ENCODE measurements around the gene TMEM38B. TPM values are rescaled to one million over a fixed set of nuclear protein-coding genes. Genes with fewer than 3 reads are reported as not detected.
A peak's percentile ranks its signal among the peaks of the same experiment; 100 is the strongest.

Gene TMEM38B
- 7.6 and 8.5 TPM in 2 replicates for polyA plus RNA-seq (2014; cell fraction: cytosol; rRNA removed)
- 3.1 and 5.4 TPM in 2 replicates for polyA plus RNA-seq (2014; cell fraction: nucleus; rRNA removed)

- peak; percentile 67 for DNase-seq (ENCODE audit: low spot score)
Observed at GRCh38 chr9:105694190-105694847, at the start of gene TMEM38B. Gene TMEM38B, plus strand, starts transcription at chr9:105694541. Its CDS starts 120 bp downstream, at chr9:105694661.

DNA sequence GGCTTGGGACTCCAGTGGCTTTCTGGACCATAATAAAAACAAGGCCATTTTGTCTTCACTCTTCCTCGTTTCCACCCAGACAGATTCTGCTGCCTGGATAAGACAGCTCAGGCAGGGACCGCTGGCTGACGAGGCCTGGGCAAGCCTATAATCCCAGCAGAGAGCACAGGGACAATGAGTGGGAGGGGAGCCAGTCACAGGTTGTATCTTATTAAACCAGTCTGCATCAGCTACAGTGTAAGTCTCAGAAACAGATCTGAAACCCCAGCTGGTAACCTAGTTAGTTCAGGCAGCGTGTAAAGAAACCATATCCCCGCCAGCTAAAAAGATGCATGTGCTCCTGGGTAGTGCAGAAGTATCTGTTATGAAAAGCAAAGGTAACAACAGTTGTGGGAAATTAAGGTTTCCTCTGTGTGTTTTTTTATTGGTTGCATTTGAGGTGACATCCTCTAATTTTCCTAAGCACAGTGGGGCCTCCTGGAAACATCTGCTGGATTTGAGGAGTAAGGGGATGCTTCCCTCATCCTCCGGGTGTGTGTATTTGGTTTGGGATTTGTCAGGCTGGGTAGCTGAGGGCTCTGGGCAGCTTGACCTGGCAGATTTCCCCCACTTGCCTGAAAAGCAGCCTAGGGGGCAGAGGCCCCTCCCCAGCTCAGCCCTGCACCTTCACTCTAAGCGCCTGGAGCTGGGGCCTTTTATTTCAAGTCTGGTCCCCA lies 47.3 kb upstream of the TMEM38B start:
- peak; percentile 60 for DNase-seq (ENCODE audit: low spot score)

- DNase-seq (ENCODE audit: low spot score): peak; percentile 16
Observed at GRCh38 chr9:105647595-105648349, 46.6 kb upstream of the TMEM38B start.

DNA sequence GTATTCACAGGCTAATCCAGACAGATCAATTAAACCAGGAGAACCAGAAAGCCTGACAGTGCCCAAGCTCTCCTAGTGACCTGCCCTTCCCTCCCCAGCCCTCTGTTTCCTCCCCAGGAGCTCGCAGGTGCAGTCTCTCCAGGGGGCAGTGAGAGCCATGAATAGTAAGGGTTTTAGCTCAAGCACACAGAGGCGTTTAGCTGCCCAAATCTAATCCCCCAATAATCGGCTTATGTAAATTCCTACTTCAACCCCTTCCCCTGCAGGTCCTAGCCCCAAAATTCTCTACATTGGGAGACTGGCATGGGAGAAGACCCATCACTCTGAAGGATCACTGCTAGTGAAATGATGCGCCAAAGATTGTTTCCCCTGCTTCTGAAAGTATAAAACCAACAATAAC lies 42.5 kb upstream of the TMEM38B start:
- DNase-seq (ENCODE audit: low spot score): no peak

GRCh38 chr9:105656131-105656921 lies 38.0 kb upstream of the TMEM38B start:
- peak; percentile 25 for DNase-seq (ENCODE audit: low spot score)

- no peak for DNase-seq (ENCODE audit: low spot score)
Observed at GRCh38 chr9:105658351-105658750, 36.0 kb upstream of the TMEM38B start.

- DNase-seq (ENCODE audit: low spot score): no peak
Observed at GRCh38 chr9:105661011-105661410, 33.3 kb upstream of the TMEM38B start.

DNA sequence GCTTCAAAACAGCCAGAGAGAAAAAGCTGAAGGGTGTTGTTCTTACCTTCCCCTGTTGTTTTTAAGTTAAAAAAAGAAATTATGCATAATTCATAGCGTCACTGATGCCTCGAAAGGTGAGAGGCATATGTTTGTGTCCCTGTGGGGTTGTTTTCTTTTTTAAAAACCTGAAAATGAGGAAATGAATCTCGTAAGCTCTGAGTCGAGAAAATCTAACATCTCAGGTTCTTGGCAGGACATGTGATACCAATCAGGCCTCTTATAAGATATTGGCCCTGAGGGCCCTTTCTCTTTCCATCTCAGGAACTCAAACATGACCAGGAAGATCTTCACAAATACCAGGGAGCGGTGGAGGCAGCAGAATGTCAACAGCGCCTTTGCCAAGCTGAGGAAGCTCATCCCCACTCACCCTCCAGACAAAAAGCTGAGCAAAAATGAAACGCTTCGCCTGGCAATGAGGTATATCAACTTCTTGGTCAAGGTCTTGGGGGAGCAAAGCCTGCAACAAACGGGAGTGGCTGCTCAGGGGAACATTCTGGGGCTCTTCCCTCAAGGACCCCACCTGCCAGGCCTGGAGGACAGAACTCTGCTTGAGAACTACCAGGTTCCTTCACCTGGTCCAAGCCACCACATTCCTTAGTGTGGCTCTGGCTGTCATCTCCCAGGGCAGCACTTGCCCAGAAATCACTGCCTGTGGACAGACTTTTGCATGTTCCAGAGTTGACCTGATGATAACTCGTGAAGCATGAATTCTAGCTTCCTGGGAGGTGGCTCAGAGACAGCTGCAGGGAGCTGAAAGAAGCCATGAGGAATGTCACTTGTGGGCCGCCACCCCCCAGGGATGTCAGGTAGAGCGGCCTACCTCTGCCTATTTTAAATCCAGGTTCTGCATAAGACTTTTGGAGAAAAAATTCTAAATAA lies 31.9 kb upstream of the TMEM38B start, which contains the start of gene TAL2:
TAL2 (plus strand) TSS at position 274 of the 921 bp plus-strand sequence; CDS start at position 314, 40 bp downstream.
- no peak for DNase-seq (ENCODE audit: low spot score)

DNA sequence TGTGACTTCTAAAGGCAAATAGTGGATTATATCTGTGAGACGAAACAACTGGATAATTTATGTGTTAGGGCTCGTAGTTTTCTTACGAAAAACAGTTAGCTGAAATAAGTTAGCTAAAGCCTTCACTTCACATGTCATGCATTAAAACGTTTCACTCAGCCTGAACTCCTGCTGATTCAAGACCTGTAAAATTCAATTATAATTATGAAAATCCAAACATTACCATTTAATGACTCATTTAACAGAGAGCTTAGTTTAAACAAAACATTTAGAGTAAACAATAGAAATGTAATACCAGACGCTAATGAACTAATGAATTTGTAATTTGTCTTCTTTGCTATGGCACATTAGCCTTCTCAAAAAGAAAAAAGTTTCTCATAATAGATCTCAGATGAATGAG lies 30.4 kb upstream of the TMEM38B start:
- DNase-seq (ENCODE audit: low spot score): no peak

GRCh38 chr9:105667867-105668266 lies 26.5 kb upstream of the TMEM38B start:
- DNase-seq (ENCODE audit: low spot score): no peak

- no peak for DNase-seq (ENCODE audit: low spot score)
Observed at GRCh38 chr9:105670315-105670714, 24.0 kb upstream of the TMEM38B start.

DNA sequence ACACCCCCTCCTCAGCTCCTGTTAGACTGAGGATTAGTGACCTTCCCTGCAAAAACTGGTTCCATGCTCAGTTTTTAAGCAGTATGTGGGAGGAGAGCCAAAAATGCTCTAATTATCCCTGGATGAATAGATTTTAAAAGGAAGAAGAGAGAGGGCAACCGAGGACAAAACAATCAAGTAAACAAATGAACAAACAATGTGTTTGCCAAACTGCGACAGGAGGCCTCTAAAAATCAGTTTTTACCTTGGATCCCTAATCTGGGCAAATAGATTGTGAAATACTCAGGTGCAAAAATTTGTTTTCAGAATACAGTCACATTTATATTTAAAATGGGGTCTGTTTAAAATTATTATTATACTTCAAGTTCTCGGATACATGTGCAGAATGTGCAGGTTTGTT lies 23.6 kb upstream of the TMEM38B start:
- no peak for DNase-seq (ENCODE audit: low spot score)

GRCh38 chr9:105672711-105673234 lies 21.6 kb upstream of the TMEM38B start:
- DNase-seq (ENCODE audit: low spot score): no peak

DNA sequence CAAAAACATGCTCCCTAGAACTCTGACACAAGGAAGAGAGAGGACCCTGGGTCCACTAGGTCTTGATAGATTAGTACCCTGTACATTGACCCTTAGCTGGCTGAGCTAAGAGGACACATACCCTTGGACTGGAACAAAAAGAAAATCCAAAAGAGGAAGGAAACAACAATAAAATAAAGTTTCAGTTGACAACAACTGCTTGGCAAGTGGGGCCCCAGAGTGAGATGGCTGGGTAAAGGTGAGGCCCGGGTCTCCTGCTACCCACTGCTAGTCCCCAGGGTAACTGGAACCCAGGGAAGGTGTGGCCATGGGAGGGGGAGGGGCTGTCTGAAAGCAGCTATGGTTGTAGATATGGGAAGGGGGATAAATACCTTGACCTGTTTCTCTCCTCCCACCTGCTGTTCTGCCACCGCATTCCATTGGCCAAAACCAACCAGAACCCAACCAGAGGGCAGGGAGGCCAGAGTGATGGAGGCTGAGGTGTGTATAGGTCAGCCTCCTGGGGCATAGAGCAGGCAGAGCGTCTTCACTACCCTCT lies 20.4 kb upstream of the TMEM38B start:
- no peak for DNase-seq (ENCODE audit: low spot score)

DNA sequence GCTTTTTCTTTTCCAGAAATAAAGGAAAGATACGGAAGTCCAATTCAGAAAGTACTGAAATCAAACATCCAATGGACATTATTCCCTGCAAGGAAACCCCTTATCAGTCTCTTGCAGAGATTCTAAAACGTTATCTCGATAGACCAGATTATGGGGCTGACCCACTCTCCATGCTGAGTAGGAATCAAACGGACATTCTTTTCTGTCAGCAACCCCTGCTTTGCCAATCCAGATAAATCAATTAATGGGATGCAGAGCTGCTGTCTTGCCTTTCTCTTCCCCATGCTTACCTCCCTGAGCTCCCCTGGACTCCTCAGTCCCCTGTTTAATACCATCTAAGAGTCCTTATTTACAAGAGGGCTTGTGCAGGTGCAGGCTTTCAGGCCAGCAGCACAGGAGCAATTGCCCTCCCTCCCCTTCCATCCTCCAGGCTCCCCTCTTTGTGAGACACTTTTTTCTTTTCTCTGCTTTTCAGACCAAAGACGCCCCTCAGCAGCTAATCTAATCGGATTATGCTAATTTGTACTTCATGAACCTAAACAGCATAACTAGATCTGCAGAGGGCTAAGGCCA lies 17.9 kb upstream of the TMEM38B start:
- no peak for DNase-seq (ENCODE audit: low spot score)

- DNase-seq (ENCODE audit: low spot score): no peak
Observed at GRCh38 chr9:105678163-105678562, 16.2 kb upstream of the TMEM38B start.

GRCh38 chr9:105678781-105679180 lies 15.6 kb upstream of the TMEM38B start:
- no peak for DNase-seq (ENCODE audit: low spot score)

DNA sequence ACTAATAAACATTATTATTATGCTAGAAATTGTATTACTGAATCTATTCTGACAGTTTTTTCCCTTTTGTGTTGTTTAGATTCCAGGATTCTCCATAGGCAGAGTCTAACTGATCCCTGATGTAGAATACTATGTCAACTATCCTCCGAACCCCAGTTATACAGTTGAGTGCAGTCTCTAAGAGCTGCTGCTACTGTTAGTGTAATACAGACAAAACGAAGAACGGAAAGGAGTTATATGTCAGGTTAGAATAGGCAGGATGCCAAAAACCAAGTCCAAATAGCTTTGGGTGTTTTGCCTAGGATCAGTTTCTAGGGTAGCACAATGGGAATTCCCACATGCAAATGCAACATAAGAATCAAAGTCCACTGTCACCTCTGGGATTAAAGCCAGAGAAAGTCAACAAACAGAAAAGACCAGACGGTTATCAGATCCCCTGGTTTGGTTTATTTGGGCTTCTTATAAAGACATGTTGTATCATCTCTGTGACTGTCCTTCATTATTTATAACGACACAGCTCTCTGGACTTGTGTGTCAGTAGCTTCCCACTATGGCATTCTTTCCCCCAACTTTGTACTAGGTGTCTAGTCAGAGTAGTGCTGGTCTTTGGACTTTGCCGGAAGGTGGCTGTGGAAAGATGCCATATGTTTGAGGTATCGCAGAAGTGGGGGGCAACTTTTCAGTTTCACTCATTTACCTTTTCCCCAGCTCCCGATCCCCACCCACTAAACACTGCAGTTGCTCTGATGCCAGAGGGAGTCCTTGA lies 14.9 kb upstream of the TMEM38B start:
- no peak for DNase-seq (ENCODE audit: low spot score)

GRCh38 chr9:105681313-105681712 lies 13.0 kb upstream of the TMEM38B start:
- DNase-seq (ENCODE audit: low spot score): no peak

Data from SK-N-DZ (cell line).